Panc1 (cell line): ENCODE measurements around the gene DACH1. TPM values are rescaled to one million over a fixed set of nuclear protein-coding genes. Genes with fewer than 3 reads are reported as not detected.

ENCODE experiments used
- ATAC-seq: fragments of 200-7000 bp; cut with Tn5 transposase; 2 replicates; pipeline ENCODE4 v1.9.1; 2020; ENCODE audit warnings: mild to moderate bottlenecking, moderate library complexity
- BruUV-seq: library from RNA; stranded (reverse); fragments of 400-500 nt; replicated peaks from 2 replicates; lab custom pipeline; 2021; lab: Mats Ljungman, UMichigan
- CTCF ChIA-PET: fragments of 300-600 bp; sonication (Branson Sonifier 250); formaldehyde crosslinking; loops from one replicate; lab custom pipeline; 2022; ENCODE audit warnings: antibody characterized with exemption; lab: Charles Lee
- POLR2A ChIA-PET: fragments of 300-600 bp; sonication (Branson Sonifier 250); formaldehyde crosslinking; loops from one replicate; lab custom pipeline; 2022; ENCODE audit warnings: antibody characterized with exemption; lab: Charles Lee
- DNase-seq: peaks from one replicate; pipeline ENCODE4 v3.0.0-alpha.2; 2010; ENCODE audit warnings: low read depth, low spot score
- H3K27ac ChIP-seq: 2 replicates; pipeline ENCODE4 v1.5.1; 2011; ENCODE audit warnings: mild to moderate bottlenecking, low read length, inconsistent platforms
- H3K27me3 ChIP-seq: fragments of 200-500 bp; sonication (Bioruptor generic); 2 replicates; pipeline ENCODE4 v1.6.0; 2014; ENCODE audit warnings: low read length, inconsistent platforms; ENCODE audit not compliant: control insufficient read depth, insufficient read depth
- H3K36me3 ChIP-seq: fragments of 200-500 bp; sonication (Bioruptor generic); 2 replicates; pipeline ENCODE4 v1.5.1; 2014; ENCODE audit warnings: inconsistent platforms, mild to moderate bottlenecking, low read length, moderate library complexity; ENCODE audit not compliant: control insufficient read depth, insufficient read depth
- H3K4me1 ChIP-seq: 2 replicates; pipeline ENCODE4 v1.5.1; 2011; ENCODE audit warnings: inconsistent platforms, mild to moderate bottlenecking, low read length, moderate library complexity; ENCODE audit not compliant: control insufficient read depth, insufficient read depth
- H3K4me3 ChIP-seq, 2 experiments: 2 replicates each; pipeline ENCODE4 v1.5.1; 2011 to 2012; ENCODE audit warnings: low read depth in 2 of 2, low read length in 2 of 2, mild to moderate bottlenecking in 2 of 2, inconsistent platforms in 1 of 2, moderate library complexity in 1 of 2
- H3K9me3 ChIP-seq: fragments of 200-500 bp; sonication (Bioruptor generic); 2 replicates; pipeline ENCODE4 v1.5.1; 2014; ENCODE audit warnings: low read depth, mild to moderate bottlenecking, inconsistent platforms, low read length, moderate library complexity; ENCODE audit not compliant: control insufficient read depth, insufficient read depth
- CTCF ChIP-seq: fragments of 450-650 bp; IDR thresholded peaks from 2 replicates; pipeline ENCODE4 v1.5.1; 2017; ENCODE audit warnings: mild to moderate bottlenecking
- POLR2AphosphoS5 ChIP-seq: IDR thresholded peaks from 2 replicates; pipeline ENCODE4 v1.6.1; 2012; ENCODE audit warnings: mild to moderate bottlenecking, low read depth, low read length, moderate library complexity
- SIN3A ChIP-seq: IDR thresholded peaks from 2 replicates; pipeline ENCODE4 v1.6.1; 2012; ENCODE audit warnings: low read depth, mild to moderate bottlenecking, low read length, moderate library complexity, borderline replicate concordance; ENCODE audit not compliant: insufficient read depth
- TCF7L2 ChIP-seq: IDR thresholded peaks from 2 replicates; pipeline ENCODE4 v1.6.1; 2011; ENCODE audit warnings: mild to moderate bottlenecking, low read depth, low read length, inconsistent platforms
- in situ Hi-C: cut with HindIII; loops from 2 replicates; pipeline ENCODE4 v1.10.0; 2016; ENCODE audit warnings: low sequenced_read_pairs, low pct_unique_long_range_greater_than_20kb
- intact Hi-C: fragments of 100-400 bp; cut with micrococcal nuclease; formaldehyde crosslinking; loops from one replicate; pipeline ENCODE4 v1.10.0; 2022; ENCODE audit not compliant: unreplicated experiment
- total RNA-seq: library from RNA; stranded (reverse); gene quantifications from one replicate; pipeline ENCODE4 v1.2.1, GENCODE V29; 2021; ENCODE audit not compliant: unreplicated experiment
- TF ChIP-seq, protein P1 (sequence below), 2 experiments: IDR thresholded peaks; 2 replicates each; pipeline ENCODE4 v1.6.1; 2011 to 2012; ENCODE audit warnings: low read depth in 2 of 2, control low read depth in 1 of 2, low read length in 1 of 2, mild to moderate bottlenecking in 1 of 2, moderate library complexity in 1 of 2; ENCODE audit not compliant: insufficient read depth in 1 of 2

Gene DACH1
- total RNA-seq, 1 experiment from 2014 or later: 0.54 TPM

DNA sequence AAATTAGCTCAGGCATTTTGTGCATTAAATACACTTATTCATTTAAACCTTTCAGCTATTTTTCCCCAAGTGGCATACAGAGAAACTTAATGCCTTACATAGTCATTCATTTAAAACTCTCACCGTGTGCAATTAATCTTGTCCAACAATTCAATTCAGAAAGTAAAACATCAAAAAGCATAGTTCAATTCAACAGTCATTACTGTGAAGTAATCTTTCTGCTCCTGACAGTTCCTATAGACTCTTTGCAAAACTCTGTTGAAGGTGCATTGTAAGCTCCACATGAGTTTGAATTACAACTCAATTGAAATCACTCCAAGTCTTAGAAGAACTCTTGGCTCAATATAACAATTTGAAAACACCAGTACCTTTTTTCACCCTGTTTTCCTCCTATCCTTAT is 228.3 kb downstream of the DACH1 start:
- ChIA-PET POLR2A (no interaction called here), CTCF (no interaction called here)
- DNase-seq (no peak), ATAC-seq (no peak)
- intact Hi-C loops: no loop called here
- in situ Hi-C loops: no loop called here
- Histone ChIP-seq H3K27ac (no peak overlapping the region), H3K27me3 (no peaks in the 10 kb centered on the region), H3K4me3 (no peak overlapping the region), H3K9me3 (no peaks in the 10 kb centered on the region), H3K36me3 (no peaks in the 10 kb centered on the region), H3K4me1 (no peaks in the 10 kb centered on the region)
- TF ChIP-seq TCF7L2: no peak
- TF ChIP-seq, protein P1, sequence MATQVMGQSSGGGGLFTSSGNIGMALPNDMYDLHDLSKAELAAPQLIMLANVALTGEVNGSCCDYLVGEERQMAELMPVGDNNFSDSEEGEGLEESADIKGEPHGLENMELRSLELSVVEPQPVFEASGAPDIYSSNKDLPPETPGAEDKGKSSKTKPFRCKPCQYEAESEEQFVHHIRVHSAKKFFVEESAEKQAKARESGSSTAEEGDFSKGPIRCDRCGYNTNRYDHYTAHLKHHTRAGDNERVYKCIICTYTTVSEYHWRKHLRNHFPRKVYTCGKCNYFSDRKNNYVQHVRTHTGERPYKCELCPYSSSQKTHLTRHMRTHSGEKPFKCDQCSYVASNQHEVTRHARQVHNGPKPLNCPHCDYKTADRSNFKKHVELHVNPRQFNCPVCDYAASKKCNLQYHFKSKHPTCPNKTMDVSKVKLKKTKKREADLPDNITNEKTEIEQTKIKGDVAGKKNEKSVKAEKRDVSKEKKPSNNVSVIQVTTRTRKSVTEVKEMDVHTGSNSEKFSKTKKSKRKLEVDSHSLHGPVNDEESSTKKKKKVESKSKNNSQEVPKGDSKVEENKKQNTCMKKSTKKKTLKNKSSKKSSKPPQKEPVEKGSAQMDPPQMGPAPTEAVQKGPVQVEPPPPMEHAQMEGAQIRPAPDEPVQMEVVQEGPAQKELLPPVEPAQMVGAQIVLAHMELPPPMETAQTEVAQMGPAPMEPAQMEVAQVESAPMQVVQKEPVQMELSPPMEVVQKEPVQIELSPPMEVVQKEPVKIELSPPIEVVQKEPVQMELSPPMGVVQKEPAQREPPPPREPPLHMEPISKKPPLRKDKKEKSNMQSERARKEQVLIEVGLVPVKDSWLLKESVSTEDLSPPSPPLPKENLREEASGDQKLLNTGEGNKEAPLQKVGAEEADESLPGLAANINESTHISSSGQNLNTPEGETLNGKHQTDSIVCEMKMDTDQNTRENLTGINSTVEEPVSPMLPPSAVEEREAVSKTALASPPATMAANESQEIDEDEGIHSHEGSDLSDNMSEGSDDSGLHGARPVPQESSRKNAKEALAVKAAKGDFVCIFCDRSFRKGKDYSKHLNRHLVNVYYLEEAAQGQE (IDR thresholded peaks at IDR 0.05; ENCODE audit: insufficient read depth in 1 of 2, low read depth in 2 of 2, low read length in 1 of 2): no peak
- TF ChIP-seq POLR2AphosphoS5: no peak
- no peak for TF ChIP-seq CTCF
- TF ChIP-seq SIN3A: no peak
- no TSS peak for BruUV-seq

GRCh38 chr13:71634602-71635443 is 232.2 kb downstream of the DACH1 start:
- H3K4me1 ChIP-seq: no peaks in the 10 kb centered on the region
- H3K27ac ChIP-seq: no peak overlapping the region
- CTCF ChIA-PET: no interaction called here
- DNase-seq: no peak
- no peak for TF ChIP-seq POLR2AphosphoS5
- in situ Hi-C loops: no loop called here
- no TSS peak for BruUV-seq
- no peak overlapping the region for H3K4me3 ChIP-seq
- no peaks in the 10 kb centered on the region for H3K27me3 ChIP-seq
- H3K9me3 ChIP-seq: no peaks in the 10 kb centered on the region
- H3K36me3 ChIP-seq: no peaks in the 10 kb centered on the region
- POLR2A ChIA-PET: no interaction called here
- intact Hi-C loops: no loop called here
- no peak for ATAC-seq

GRCh38 chr13:71634182-71634581 is 232.8 kb downstream of the DACH1 start:
- TF ChIP-seq TCF7L2: no peak
- Histone ChIP-seq H3K27ac (no peak overlapping the region), H3K9me3 (no peaks in the 10 kb centered on the region), H3K4me3 (no peak overlapping the region), H3K4me1 (no peaks in the 10 kb centered on the region), H3K27me3 (no peaks in the 10 kb centered on the region), H3K36me3 (no peaks in the 10 kb centered on the region)
- in situ Hi-C loops: no loop called here
- ATAC-seq (no peak), DNase-seq (no peak)
- no TSS peak for BruUV-seq
- intact Hi-C loops: no loop called here
- POLR2A ChIA-PET: no interaction called here
- CTCF ChIA-PET: no interaction called here
